HT1080 (cell line): ENCODE measurements around the gene POMZP3. TPM values are rescaled to one million over a fixed set of nuclear protein-coding genes. Genes with fewer than 3 reads are reported as not detected.
"Not testable (repeated sequence)": the region's sequence is repeated elsewhere in the genome, so short reads cannot be mapped to it uniquely, and the experiment has no call there.

ENCODE experiments used
- DNase-seq: peaks from one replicate; pipeline ENCODE4 v3.0.0-alpha.2; 2015; ENCODE audit warnings: low read depth
- polyA plus RNA-seq, 2 experiments: library from polyadenylated mRNA; depleted of rRNA; stranded (reverse); fragments of >200 nt; gene quantifications; 2 replicates each; pipeline ENCODE4 v1.2.3, GENCODE V29; 2015
- total RNA-seq: library from RNA; depleted of rRNA; stranded (reverse); fragments of >200 nt; shearing (Covaris generic); gene quantifications from 2 replicates; pipeline ENCODE4 v1.2.3, GENCODE V29; 2014; rRNA removed

Gene POMZP3
- 7.7 and 14.2 TPM in 2 replicates for total RNA-seq
- polyA plus RNA-seq (2015; cell fraction: cytosol; rRNA removed): 11.5 and 15.4 TPM in 2 replicates
- 4.1 and 5.4 TPM in 2 replicates for polyA plus RNA-seq (2015; cell fraction: nucleus; rRNA removed)

- DNase-seq: peak; percentile 30
These were observed at the start of gene POMZP3 for GRCh38 chr7:76626989-76627642. Gene POMZP3, minus strand, starts transcription at chr7:76627279. Its CDS starts 1,215 bp downstream, at chr7:76626064.

DNA sequence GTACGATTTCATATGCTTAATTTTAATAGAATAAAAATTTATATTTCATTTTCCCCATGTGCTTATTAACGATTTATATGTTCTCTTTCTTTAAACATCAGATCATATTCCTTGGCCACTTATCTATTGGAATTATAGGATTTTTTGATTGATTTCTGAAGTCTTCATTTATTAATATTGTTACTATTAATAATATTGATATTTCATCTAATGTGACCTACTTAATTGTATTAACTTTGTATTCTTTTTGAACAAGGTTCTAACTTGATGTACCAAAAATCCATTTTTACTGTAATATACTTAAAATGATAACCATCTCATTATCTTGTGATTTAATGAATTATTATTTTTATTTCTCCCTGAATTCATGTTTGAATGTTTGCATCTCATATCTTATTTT lies 48.7 kb upstream of the POMZP3 start:
- not testable (repeated sequence) for DNase-seq

- DNase-seq: not testable (repeated sequence)
These were observed 46.3 kb upstream of the POMZP3 start for GRCh38 chr7:76673346-76673745.

- not testable (repeated sequence) for DNase-seq
These were observed 32.1 kb upstream of the POMZP3 start for GRCh38 chr7:76659212-76659611.

- not testable (repeated sequence) for DNase-seq
These were observed 29.3 kb upstream of the POMZP3 start for GRCh38 chr7:76656425-76656824.

DNA sequence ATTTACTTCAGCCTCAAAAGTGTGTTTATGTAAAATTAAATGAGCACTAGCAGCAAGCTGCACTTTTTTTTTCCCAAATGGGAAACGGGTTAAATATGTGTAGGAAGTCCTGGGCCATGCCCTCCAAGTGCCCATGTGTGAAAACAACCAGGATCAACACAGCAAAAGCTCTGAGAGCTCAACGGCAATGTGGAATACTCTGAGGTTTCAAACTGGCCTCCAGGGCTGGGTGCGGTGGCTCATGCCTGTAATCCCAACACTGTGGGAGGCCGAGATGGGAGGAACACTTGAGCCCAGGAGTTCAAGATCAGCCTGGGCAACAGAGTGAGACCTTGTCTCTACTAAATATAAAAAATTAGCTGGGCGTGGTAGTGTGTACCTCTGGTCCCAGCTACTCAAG lies 15.5 kb upstream of the POMZP3 start:
- DNase-seq: not testable (repeated sequence)

DNA sequence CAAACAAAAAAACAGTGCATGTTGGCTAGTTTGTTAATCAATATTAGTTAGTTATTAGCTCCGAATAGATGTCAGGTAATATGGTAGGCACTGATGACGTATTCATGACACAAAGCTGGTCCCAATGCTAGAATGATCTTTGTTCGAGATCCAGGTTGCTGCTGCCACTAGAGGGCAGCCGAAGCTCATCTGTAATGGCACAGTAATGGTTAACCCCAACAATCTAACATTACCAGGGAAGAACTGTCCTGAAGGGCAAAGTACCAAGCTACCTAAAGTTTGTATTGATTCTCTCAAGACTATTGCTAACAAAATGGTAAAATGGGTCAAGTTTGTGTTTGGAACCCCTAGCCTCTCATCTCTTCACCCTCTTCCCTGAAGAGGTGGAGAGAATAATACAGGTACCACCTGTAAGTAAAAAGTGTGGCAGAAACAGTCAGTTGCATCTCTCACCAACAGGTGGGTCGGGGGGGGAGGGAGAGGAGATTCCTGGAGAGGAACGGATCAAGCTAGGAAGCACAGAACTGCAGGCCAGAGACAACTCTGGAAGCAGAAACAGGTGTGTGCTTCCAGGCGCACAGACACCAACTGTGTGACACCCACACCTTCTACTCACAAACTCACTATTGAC lies 10.1 kb upstream of the POMZP3 start:
- DNase-seq: not testable (repeated sequence)

- DNase-seq: not testable (repeated sequence)
These were observed 498 bp downstream of the POMZP3 start for GRCh38 chr7:76626581-76626980.

DNA sequence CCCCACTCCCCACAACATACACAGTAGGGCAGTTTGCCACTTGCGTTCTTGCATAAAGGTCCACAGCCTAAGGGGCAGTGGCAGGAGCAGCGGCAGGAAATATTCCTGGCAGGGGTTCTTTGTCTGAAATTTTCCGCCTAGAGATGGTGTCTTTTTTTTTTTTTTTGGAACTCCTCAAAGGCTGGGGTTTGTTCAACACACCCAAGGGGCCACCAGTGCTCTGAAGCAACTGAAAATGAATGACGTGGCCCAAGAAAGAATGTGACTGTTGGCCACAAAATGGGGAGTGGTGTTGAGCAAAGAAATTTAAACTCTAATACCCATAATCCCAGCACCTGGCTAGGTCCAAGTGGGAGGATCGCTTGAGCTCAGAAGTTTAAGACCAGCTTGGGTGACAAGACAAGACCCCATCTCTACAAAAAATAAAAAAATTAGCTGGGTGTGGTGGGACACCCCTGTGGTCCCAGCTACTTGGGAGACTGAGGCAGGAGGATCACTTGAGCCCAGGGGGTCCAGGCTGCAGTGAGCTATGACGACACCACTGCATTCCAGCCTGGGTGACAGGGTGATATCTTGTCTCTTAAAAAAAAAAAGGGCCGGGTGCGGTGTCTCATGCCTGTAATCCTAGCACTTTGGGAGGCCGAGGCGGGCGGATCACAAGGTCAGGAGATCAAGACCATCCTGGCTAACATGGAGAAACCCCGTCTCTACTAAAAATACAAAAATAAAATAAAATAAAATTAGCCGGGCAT lies 7.5 kb downstream of the POMZP3 start:
- DNase-seq: not testable (repeated sequence)

GRCh38 chr7:76613783-76614182 lies 13.3 kb downstream of the POMZP3 start:
- peak; percentile 57 for DNase-seq

DNA sequence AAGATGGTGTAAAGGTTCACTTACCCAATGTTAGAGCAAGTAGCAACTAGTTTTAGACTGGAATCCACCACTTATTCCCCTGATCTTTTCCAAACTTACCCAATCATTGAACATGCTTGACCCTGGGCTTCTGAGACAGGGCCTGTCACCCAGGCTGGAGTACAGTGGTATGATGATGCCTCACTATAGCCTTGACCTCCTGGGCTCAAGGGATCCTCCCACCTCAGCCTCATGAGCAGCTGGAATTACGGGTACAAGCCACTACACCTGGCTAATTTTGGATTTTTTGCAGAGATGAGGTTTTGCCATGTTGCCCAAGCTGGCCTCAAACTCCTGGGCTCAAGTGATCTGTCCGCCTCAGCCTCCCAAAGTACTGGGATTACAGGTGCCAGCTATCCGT lies 14.8 kb downstream of the POMZP3 start:
- not testable (repeated sequence) for DNase-seq

DNA sequence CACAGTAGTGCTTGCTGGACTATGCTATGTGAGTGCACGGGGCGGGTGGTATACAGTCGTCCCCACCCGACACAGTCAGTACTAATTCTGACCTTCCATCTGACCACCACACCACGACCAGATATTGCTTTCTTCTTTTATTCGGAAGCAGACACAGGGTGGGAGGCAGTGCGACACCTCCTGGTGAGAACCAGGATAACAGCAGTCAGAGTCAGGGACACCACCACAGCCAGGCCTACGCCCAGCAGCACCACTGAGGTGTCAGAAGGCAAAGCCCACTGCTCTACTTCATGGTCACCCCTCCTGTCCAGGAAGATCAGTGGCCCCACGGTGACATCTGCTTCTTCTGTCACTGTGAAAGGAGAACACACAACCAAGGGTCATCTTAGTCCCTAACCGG lies 17.2 kb downstream of the POMZP3 start:
- not testable (repeated sequence) for DNase-seq

GRCh38 chr7:76608469-76608868 lies 18.6 kb downstream of the POMZP3 start:
- not testable (repeated sequence) for DNase-seq

- DNase-seq: peak; percentile 94
These were observed 21.1 kb downstream of the POMZP3 start for GRCh38 chr7:76606027-76606426.

GRCh38 chr7:76600650-76601049 lies 26.4 kb downstream of the POMZP3 start:
- DNase-seq: not testable (repeated sequence)

GRCh38 chr7:76600116-76600482 lies 27.0 kb downstream of the POMZP3 start:
- DNase-seq: not testable (repeated sequence)

- DNase-seq: not testable (repeated sequence)
These were observed 28.4 kb downstream of the POMZP3 start for GRCh38 chr7:76598590-76599264.

GRCh38 chr7:76597288-76597687 lies 29.8 kb downstream of the POMZP3 start:
- DNase-seq: not testable (repeated sequence)

GRCh38 chr7:76592694-76593093 lies 34.4 kb downstream of the POMZP3 start:
- not testable (repeated sequence) for DNase-seq

DNA sequence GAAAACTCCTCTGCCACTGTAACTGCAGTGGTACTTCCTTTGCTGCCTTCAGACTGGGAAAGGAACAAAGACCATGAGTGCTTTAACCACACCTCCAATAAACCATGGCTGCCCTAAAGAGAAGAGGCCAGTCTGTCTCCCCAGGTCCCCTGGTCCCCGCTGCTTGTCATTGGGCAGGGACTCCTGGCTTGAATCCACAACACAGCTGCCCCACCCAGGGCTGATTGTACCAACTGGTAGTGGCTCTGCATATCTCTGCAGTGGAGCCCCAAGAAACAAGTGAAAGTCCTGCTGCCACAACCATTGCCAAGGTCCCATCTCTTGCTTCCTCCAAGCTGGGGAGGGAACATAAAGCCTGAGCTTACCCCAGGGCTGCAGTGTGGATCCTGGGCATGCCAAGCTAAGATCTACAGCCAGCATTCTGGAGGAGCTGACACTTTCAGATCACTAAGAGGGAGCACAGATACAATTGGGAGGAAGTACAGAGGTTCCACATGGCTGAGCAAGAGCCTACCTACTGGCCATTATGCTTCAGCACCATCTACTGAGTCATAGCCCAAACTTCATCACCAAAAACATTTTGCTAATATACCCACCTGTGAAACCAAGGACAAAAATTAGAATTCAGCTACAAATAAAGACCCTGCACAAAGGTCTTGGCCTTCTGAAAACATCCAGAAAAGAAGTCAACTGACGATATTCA lies 35.3 kb downstream of the POMZP3 start:
- DNase-seq: not testable (repeated sequence)

DNA sequence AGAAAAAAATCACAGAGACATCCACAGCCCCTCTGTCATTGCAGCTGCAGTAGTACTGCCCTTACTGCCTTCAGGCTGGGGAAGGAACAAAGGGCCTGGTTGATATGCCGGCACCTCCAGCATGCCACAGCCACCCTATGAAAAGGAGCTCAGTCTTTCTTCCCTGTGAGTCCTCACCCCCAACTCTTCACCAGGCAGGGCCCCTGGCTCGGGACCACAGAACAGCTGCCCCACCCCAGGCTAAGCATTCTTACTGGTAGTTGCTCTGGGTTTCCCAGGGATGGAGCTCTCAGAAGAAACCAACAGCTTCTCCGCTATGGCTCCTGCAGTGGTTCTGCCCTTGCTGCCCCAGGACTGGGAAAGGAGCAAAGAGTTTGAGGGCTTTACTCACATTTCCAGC lies 36.0 kb downstream of the POMZP3 start:
- not testable (repeated sequence) for DNase-seq
